Activated CD8-positive, alpha-beta memory T cell treated with anti-CD3 and anti-CD28 coated beads for 24 hours (primary cell): ENCODE results near the gene TRIM33.
"Not testable (repeated sequence)": the region's sequence is repeated elsewhere in the genome, so short reads cannot be mapped to it uniquely, and the experiment has no call there.

ENCODE experiments used
- DNase-seq: peaks from one replicate; pipeline ENCODE4 v3.0.0-alpha.2; 2020

The TRIM33 gene

GRCh38 chr1:114390361-114390760, 120.6 kb downstream of the TRIM33 start:
- DNase-seq, result no peak

GRCh38 chr1:114388432-114389003, 122.5 kb downstream of the TRIM33 start:
- no peak for DNase-seq

DNA sequence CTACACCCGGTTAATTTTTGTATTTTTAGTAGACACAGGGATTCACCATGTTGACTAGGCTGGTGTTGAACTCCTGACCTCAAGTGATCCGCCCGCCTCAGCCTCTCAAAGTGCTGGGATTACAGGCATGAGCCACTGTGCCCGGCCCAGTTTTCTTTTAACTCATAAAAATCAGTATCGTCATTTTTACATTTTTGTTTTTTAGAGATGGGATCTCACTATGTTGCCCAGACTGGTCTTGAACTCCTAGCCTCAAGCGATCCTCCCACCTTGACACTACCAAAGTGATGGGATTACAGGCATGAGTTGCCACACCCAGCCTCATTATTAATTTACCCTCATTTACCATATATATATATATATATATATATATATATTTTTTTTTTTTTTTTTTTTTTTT, 123.4 kb downstream of the TRIM33 start:
- not testable (repeated sequence) for DNase-seq

DNA sequence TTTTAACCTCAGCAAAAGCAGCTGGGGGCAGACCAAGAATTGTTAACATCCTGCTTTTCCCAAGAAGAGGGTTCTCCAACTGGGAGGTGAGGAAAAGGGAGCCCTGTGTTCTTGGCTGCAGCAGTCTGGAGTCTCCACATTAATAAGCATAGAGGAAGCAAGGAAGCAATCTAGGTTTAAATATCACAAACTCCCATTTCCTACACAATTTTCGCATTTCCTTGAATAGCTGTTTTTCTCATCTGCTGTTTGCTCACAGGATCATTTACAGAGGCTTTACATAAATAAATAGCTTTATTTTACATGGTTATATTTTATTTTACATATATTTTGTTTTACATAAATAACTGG, 124.0 kb downstream of the TRIM33 start:
- DNase-seq, result no peak

DNA sequence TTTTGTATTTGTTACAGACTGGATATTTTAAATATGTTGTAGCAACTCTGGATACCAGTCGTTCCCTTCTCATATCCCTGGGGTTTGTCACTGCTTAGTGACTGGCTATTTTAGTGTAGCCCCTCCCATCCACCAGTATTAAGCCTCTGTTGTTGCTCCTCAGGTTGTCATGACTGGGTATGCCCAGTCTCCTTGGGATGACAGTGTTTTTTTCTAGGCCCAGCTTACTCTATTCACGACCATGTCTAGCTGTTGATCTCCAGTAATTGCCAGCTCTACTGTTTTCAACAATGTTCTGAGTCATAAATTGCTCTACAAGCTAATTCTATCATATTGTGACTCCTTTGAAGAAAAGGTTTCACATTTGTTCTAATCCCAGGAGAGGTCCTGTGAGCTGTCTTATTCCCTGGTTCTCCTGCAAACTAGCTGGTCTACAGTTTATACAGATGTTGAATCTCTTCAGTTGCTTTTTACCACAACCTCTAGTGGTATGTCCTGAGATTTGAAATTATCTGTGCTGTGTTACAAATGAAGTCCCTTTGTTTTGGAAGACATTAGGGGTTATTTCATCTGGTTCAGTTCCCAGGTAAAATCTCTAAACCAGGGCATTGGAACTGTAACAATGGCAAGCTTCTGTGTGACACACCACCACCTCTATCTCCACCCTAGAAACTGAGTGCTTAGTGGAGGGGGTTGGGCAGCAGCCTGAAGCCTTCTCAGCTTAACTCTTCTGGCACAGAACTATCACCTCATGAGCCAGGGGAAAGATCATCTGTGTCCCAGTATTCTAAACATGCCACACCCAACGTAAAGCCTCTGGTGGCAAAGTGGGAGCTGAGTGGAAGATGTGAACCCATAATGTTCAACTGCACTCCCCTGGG, 124.6 kb downstream of the TRIM33 start:
- no peak for DNase-seq

- DNase-seq, result no peak
Measured at GRCh38 chr1:114384922-114385321, 126.1 kb downstream of the TRIM33 start.

- no peak for DNase-seq
Measured at GRCh38 chr1:114379987-114380386, 131.0 kb downstream of the TRIM33 start.

DNA sequence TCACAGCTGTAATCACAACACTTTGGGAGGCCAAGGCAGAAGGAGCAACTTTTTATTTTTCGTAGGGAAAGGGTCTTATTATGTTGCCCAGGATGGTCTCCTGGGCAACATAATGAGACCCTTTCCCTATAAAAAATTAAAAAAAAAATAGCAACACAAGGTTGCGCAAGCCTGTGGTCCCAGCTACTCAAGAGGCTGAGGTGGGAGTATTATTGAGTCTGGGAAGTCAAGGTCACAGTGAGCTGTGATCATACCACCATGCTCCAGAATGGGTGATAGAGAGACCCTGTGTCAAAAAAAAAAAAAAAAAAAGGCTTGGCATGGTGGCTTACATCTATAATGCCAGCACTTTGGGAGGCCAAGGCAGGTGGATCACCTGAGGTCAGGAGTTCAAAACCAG, 131.6 kb downstream of the TRIM33 start:
- no peak for DNase-seq

DNA sequence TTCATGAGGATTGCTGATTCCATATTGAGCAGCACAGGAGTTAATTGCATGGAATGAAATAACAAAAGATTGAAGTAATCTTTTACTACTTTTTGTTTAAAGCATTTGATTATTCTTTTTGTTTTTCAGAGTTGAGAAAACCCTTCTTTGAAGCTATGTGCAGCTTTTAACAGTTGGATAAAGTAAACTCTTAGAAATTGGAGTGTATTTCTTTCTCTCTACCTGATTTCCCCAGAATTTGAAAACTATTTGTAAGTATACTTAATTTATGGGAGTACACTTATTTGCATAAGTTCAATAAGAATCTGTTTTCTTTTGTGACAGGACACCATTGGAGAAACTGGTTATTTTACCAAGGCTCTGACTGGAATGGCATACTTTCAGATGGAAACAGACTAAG, 133.6 kb downstream of the TRIM33 start:
- DNase-seq, result no peak

GRCh38 chr1:114369930-114370329, 141.1 kb downstream of the TRIM33 start:
- no peak for DNase-seq

GRCh38 chr1:114369266-114369919, 141.6 kb downstream of the TRIM33 start:
- DNase-seq, result not testable (repeated sequence)

DNA sequence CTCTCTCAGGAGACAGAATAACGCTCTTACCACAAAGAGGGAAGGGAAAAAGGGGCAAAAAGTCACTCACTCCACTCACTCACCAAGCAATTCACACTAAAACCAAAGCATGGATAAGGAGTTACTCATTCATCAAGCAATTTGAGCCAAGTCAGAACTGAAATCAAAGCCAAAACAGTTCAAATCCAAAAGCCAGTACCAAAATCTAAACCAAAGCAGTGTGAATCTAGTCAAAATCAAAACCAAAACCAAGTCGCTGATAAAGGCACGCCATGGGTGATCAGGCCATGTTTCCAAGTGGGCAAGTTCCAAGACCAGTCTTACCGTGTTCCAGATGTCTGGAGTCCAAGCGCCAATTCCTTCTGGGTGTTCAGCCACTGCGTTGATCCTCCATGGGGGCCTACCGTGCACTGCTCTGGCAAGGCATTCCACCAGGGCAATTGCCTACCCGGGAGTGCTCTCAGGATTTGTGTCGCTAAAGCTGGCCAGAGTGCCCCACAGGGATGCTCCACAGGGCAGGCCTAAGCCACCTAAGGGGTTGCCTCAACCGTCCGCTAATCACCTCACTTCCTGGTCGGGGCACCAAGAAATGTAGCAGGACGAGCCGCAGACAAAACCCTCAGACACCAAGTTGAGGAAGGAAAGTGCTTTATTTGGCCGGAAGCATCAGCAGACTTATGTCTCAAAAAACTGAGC, 142.3 kb downstream of the TRIM33 start:
- DNase-seq, result no peak

- DNase-seq, result no peak
Measured at GRCh38 chr1:114367810-114368209, 143.2 kb downstream of the TRIM33 start.

DNA sequence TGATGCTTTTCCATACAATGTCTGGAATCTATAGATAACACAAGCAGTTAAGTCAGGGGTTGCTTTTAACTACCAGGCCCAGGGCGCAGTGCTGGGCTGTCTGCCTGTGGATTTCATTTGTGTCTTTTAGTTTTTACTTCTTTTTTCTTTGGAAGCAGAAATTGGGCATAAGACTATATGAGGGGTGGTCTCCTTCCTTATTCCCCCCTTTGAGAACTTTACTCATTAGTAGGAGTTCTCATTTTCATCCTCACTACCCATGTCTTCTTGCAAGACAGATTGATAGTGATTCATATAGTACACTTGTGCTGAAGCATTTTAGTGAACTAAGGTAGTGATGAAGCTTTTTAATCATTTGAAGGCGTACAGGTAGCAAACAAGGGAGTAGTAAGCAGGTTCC, 147.8 kb downstream of the TRIM33 start:
- DNase-seq, result not testable (repeated sequence)

DNA sequence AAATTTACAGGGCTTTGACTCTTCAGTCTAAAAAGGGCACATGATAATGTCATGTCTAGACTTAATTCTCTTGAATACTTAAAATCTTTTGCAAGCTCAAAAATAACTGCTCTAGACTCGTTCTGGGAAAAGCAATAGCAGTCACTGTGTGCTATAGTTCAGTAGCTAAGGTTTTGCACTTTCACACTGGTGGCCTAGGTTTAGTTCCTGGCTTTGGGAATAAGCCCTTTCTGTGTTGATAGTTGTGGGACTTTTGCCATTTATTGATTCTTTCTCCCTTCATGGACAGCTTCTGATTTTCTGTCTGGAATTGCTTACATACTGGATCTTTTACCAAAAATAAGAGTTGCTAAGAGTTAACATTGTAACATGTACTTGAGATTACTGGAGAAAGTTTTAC, 151.2 kb downstream of the TRIM33 start:
- no peak for DNase-seq

GRCh38 chr1:114355240-114355639, 155.8 kb downstream of the TRIM33 start:
- DNase-seq, result no peak

DNA sequence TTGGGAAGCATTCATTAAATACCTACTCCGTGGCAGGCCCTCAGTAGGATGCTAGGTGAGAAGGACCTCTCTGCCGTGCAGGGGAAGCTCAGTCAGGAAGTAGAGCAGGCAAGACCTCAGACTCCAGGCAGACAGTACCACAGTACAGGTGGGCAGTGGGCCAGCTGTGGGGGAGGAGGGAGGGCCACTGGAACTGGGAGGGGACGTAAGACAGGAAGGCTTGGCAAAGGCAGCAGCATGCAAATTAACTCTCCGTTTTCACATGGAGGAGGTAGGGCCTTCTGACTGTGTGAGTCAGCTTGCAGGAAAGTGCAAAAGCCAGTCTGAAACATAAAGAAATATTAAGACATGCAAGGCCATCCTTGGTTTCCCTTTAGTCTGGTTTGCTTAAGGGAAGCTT, 157.7 kb downstream of the TRIM33 start:
- no peak for DNase-seq

DNA sequence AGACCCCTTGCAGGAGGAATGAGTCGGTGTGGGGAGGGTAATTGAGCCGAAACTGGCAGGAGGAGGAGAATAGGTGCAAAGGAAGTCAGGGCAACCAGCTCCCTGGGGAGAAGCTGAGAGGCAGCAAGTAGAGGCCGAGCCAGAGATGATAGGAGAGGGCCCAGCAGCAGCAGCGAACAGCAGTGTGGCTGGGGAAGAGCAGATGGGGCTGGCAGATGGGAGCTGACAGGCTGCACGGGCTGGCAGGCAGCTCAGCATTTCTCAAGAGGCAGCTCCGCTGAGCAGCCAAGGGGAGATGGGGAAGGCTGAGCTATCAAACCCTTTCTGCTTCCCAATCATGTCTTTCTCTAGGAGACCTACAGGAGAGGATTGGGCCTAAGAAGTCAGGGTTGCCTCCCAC, 158.2 kb downstream of the TRIM33 start:
- DNase-seq, result no peak

DNA sequence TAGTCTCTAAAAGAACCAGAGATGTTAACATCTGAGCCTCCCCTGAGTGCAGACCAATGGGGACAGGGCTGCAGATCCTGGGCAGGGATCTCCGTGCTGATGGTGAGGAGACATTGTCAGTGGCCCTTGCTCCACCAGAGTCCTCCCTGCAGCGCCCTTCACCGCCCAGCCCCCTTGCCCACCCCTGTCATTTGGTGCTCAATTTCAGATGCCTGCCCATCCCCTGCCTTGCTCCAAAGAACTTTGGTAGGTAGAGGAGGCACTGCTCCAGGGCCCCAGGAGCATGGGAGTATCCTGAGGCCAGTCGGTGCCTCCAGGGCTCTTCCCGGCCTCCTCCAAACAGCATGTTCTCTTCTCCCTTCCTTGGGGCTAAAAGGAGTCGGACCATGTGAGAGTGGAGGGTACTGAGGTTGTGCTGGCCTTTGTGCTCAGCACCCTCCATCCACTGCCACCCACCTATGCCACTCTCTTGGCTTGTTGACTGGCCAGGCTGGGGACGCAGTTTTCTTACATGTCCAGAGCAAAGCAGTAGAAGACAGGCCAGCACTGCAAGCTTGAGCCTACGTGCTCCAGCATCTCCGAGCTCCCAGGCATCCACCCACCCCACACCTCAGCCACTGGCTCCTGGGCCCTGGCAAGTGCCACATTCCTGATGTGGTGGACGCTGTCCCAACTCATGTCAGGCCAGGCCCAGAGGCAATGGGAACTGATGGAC, 160.1 kb downstream of the TRIM33 start:
- DNase-seq, result no peak

- no peak for DNase-seq
Measured at GRCh38 chr1:114349891-114350605, 161.0 kb downstream of the TRIM33 start.

GRCh38 chr1:114347431-114348209, 163.4 kb downstream of the TRIM33 start:
- DNase-seq, result no peak
